Ishikawa (cell line): ENCODE measurements around the gene NKX2-1.

Experiments
- EP300 ChIP-seq: IDR thresholded peaks from 2 replicates; pipeline ENCODE4 v1.6.1; 2012; ENCODE audit warnings: borderline replicate concordance
- NFIC ChIP-seq: IDR thresholded peaks from 2 replicates; pipeline ENCODE4 v1.6.1; 2012
- RAD21 ChIP-seq: IDR thresholded peaks from 2 replicates; pipeline ENCODE4 v1.6.1; 2012; ENCODE audit warnings: low read depth
- REST ChIP-seq: IDR thresholded peaks from 2 replicates; pipeline ENCODE4 v1.6.1; 2012; ENCODE audit warnings: low read depth, mild to moderate bottlenecking
- TAF1 ChIP-seq: IDR thresholded peaks from 2 replicates; pipeline ENCODE4 v1.6.1; 2012; ENCODE audit warnings: low read depth, mild to moderate bottlenecking
- USF1 ChIP-seq: IDR thresholded peaks from 2 replicates; pipeline ENCODE4 v1.6.1; 2012
- YY1 ChIP-seq: IDR thresholded peaks from 2 replicates; pipeline ENCODE4 v1.6.1; 2012; ENCODE audit warnings: low read depth
- ZBTB7A ChIP-seq: IDR thresholded peaks from 2 replicates; pipeline ENCODE4 v1.6.1; 2012; ENCODE audit warnings: low read depth

- no peak for TF ChIP-seq ZBTB7A
- TF ChIP-seq YY1: no peak
- no peak for TF ChIP-seq RAD21
- no peak for TF ChIP-seq TAF1
- no peak for TF ChIP-seq EP300
- TF ChIP-seq USF1: no peak
- no peak for TF ChIP-seq NFIC
- no peak for TF ChIP-seq REST
Observed at GRCh38 chr14:36504771-36505175, 15.3 kb downstream of the NKX2-1 start.
